HEK293 (cell line): ENCODE measurements around the gene ALKBH2.

Experiments
- CTCF ChIA-PET: fragments of 350-600 bp; formaldehyde crosslinking; extraction: SDS; loops from one replicate; lab custom pipeline; 2021; ENCODE audit warnings: antibody characterized with exemption; lab: Yijun Ruan, JAX
- POLR2A ChIA-PET: fragments of 300-600 bp; formaldehyde crosslinking; extraction: SDS; loops from one replicate; lab custom pipeline; 2020; ENCODE audit warnings: antibody characterized with exemption, inconsistent platforms; lab: Yijun Ruan, JAX
- H3K27ac ChIP-seq: fragments of 200-500 bp; sonication (Bioruptor generic); 2 replicates; pipeline ENCODE4 v1.5.1; 2014; ENCODE audit warnings: low read depth, low read length, control low read depth, inconsistent platforms; ENCODE audit errors: extremely low read depth
- H3K36me3 ChIP-seq, 2 experiments: fragments of 200-500 bp in 1 of 2; sonication (Bioruptor generic) in 1 of 2; 1 replicate in 1 of 2; 2 replicates in 1 of 2; pipeline ENCODE4 v1.5.1; 2014 to 2017; ENCODE audit warnings: inconsistent platforms in 2 of 2, low read length in 2 of 2; ENCODE audit not compliant: control insufficient read depth in 2 of 2, insufficient read depth in 1 of 2
- H3K4me1 ChIP-seq: fragments of 200-500 bp; sonication (Bioruptor generic); 2 replicates; pipeline ENCODE4 v1.5.1; 2014; ENCODE audit warnings: mild to moderate bottlenecking, low read length, inconsistent platforms; ENCODE audit not compliant: control insufficient read depth, insufficient read depth
- H3K4me3 ChIP-seq: 2 replicates; pipeline ENCODE4 v1.5.1; 2011; ENCODE audit warnings: low read depth, mild to moderate bottlenecking, control low read depth, low read length, moderate library complexity
- H3K9me3 ChIP-seq: fragments of 200-500 bp; sonication (Bioruptor generic); 2 replicates; pipeline ENCODE4 v1.5.1; 2014; ENCODE audit warnings: low read depth, low read length, inconsistent platforms; ENCODE audit not compliant: control insufficient read depth, insufficient read depth
- GLIS1 ChIP-seq: fragments of 450-650 bp; formaldehyde crosslinking; IDR thresholded peaks from 2 replicates; pipeline ENCODE4 v1.5.1; 2016; ENCODE audit warnings: missing biosample characterization, missing genetic modification characterization
- OSR2 ChIP-seq: fragments of 450-650 bp; formaldehyde crosslinking; IDR thresholded peaks from 2 replicates; pipeline ENCODE4 v1.5.1; 2016; ENCODE audit warnings: missing biosample characterization, missing genetic modification characterization
- PRDM6 ChIP-seq: fragments of 450-650 bp; formaldehyde crosslinking; IDR thresholded peaks from 2 replicates; pipeline ENCODE4 v1.5.1; 2017; ENCODE audit warnings: missing biosample characterization, missing genetic modification characterization
- REPIN1 ChIP-seq: fragments of 450-650 bp; formaldehyde crosslinking; IDR thresholded peaks from 2 replicates; pipeline ENCODE4 v1.5.1; 2017; ENCODE audit warnings: missing biosample characterization, missing genetic modification characterization, low read depth
- SCRT2 ChIP-seq: fragments of 450-650 bp; formaldehyde crosslinking; IDR thresholded peaks from 2 replicates; pipeline ENCODE4 v1.5.1; 2016; ENCODE audit warnings: missing biosample characterization, missing genetic modification characterization
- ZBTB20 ChIP-seq: fragments of 450-650 bp; formaldehyde crosslinking; IDR thresholded peaks from 2 replicates; pipeline ENCODE4 v1.5.1; 2016; ENCODE audit warnings: missing biosample characterization, missing genetic modification characterization
- ZBTB6 ChIP-seq: fragments of 450-650 bp; formaldehyde crosslinking; IDR thresholded peaks from 2 replicates; pipeline ENCODE4 v1.5.1; 2017; ENCODE audit warnings: missing biosample characterization, missing genetic modification characterization
- ZBTB7A ChIP-seq: fragments of 450-650 bp; formaldehyde crosslinking; IDR thresholded peaks from 2 replicates; pipeline ENCODE4 v1.5.1; 2016; ENCODE audit warnings: low read depth, missing biosample characterization, missing genetic modification characterization
- ZBTB8A ChIP-seq: fragments of 450-650 bp; formaldehyde crosslinking; IDR thresholded peaks from 2 replicates; pipeline ENCODE4 v1.5.1; 2016; ENCODE audit warnings: missing biosample characterization, missing genetic modification characterization
- ZNF10 ChIP-seq: fragments of 450-650 bp; formaldehyde crosslinking; IDR thresholded peaks from 2 replicates; pipeline ENCODE4 v1.5.1; 2017; ENCODE audit warnings: missing biosample characterization, missing genetic modification characterization
- ZNF138 ChIP-seq: fragments of 450-650 bp; formaldehyde crosslinking; IDR thresholded peaks from 2 replicates; pipeline ENCODE4 v1.5.1; 2016; ENCODE audit warnings: missing biosample characterization, missing genetic modification characterization, borderline replicate concordance
- ZNF211 ChIP-seq: fragments of 450-650 bp; formaldehyde crosslinking; IDR thresholded peaks from 2 replicates; pipeline ENCODE4 v1.5.1; 2016; ENCODE audit warnings: low read depth, missing biosample characterization, missing genetic modification characterization
- ZNF302 ChIP-seq: fragments of 450-650 bp; formaldehyde crosslinking; IDR thresholded peaks from 2 replicates; pipeline ENCODE4 v1.5.1; 2016; ENCODE audit warnings: missing biosample characterization, missing genetic modification characterization, low read depth
- ZNF423 ChIP-seq: fragments of 450-650 bp; formaldehyde crosslinking; IDR thresholded peaks from 2 replicates; pipeline ENCODE4 v1.5.1; 2016; ENCODE audit warnings: missing biosample characterization, missing genetic modification characterization
- ZNF624 ChIP-seq: fragments of 450-650 bp; formaldehyde crosslinking; IDR thresholded peaks from 2 replicates; pipeline ENCODE4 v1.5.1; 2017; ENCODE audit warnings: missing biosample characterization, missing genetic modification characterization
- ZNF777 ChIP-seq: fragments of 450-650 bp; formaldehyde crosslinking; IDR thresholded peaks from 2 replicates; pipeline ENCODE4 v1.5.1; 2017; ENCODE audit warnings: missing biosample characterization, missing genetic modification characterization, borderline replicate concordance

Gene ALKBH2

GRCh38 chr12:109097140-109097434 lies 3.8 kb upstream of the ALKBH2 start:
- H3K4me3 ChIP-seq: peak overlapping the region; percentile 73
- peaks cover 27 to 36% of the 10 kb centered on the region in 2 experiments; a peak in 2 of 3 replicates for H3K36me3 ChIP-seq
- H3K27ac ChIP-seq: peak overlapping the region; percentile 98; the same call in 1 of the 2 replicates
- no peaks in the 10 kb centered on the region for H3K9me3 ChIP-seq
- POLR2A ChIA-PET: interaction anchor here (0.6 to 2.3 kb wide), 4 partner anchors 9 to 289 kb away, joined by 3 to 15 read pairs (median 7); no protein-coding TSS in a partner anchor
- H3K4me1 ChIP-seq: peaks cover 3% of the 10 kb centered on the region; the same call in 1 of the 2 replicates
- CTCF ChIA-PET: no interaction called here
- TF ChIP-seq ZBTB8A (tag by site-specific recombination) (peak; percentile 87), ZNF302 (no peak), ZBTB7A (tag by site-specific recombination) (0 out of 2 replicates have a peak, but pooled peaks have one; percentile 15)

GRCh38 chr12:109092497-109093021 lies 713 bp downstream of the ALKBH2 start:
- H3K9me3 ChIP-seq: no peaks in the 10 kb centered on the region
- TF ChIP-seq PRDM6 (tag by site-specific recombination): no peak
- TF ChIP-seq OSR2 (tag by site-specific recombination): no peak
- no peak for TF ChIP-seq ZNF624
- TF ChIP-seq ZNF777 (tag by site-specific recombination): no peak
- no peak for TF ChIP-seq ZNF10 (tag by site-specific recombination)
- TF ChIP-seq REPIN1 (tag by site-specific recombination): no peak
- TF ChIP-seq ZNF423 (tag by site-specific recombination): no peak
- TF ChIP-seq ZBTB20 (tag by site-specific recombination): no peak
- H3K27ac ChIP-seq: no peak overlapping the region; the same call in 1 of the 2 replicates
- ChIA-PET CTCF (interaction anchor here (0.5 to 2.4 kb wide), 12 partner anchors 8 to 576 kb away, joined by 3 to 13 read pairs (median 4); no protein-coding TSS in a partner anchor), POLR2A (no interaction called here)
- peak overlapping the region; percentile 32; the same call in 1 of the 2 replicates for H3K4me3 ChIP-seq
- no peaks in the 10 kb centered on the region for H3K4me1 ChIP-seq
- H3K36me3 ChIP-seq: peaks cover 20 to 36% of the 10 kb centered on the region in 2 experiments

GRCh38 chr12:109089683-109090082 lies 3.6 kb downstream of the ALKBH2 start:
- no peak overlapping the region for H3K27ac ChIP-seq
- no peak overlapping the region for H3K4me3 ChIP-seq
- H3K9me3 ChIP-seq: no peaks in the 10 kb centered on the region
- H3K36me3 ChIP-seq: peaks cover 23 to 63% of the 10 kb centered on the region in 2 experiments
- ChIA-PET CTCF (interaction anchor here (0.7 kb wide), 1 partner anchor 948 kb away, joined by 3 read pairs; no protein-coding TSS in a partner anchor), POLR2A (no interaction called here)
- TF ChIP-seq ZBTB6 (tag by site-specific recombination) (peak; percentile 52), ZNF211 (no peak), SCRT2 (tag by site-specific recombination) (peak; percentile 84)
- H3K4me1 ChIP-seq: no peaks in the 10 kb centered on the region

GRCh38 chr12:109088818-109089217 lies 4.5 kb downstream of the ALKBH2 start:
- ChIA-PET POLR2A (interaction anchor here (1.6 kb wide), 1 partner anchor 9 kb away, joined by 5 read pairs; the partner anchor contains the start of gene UNG), CTCF (interaction anchor here (0.7 kb wide), 1 partner anchor 947 kb away, joined by 3 read pairs; no protein-coding TSS in a partner anchor)
- TF ChIP-seq GLIS1 (tag by site-specific recombination) (peak; percentile 69), ZNF138 (tag by site-specific recombination) (no peak)
- no peaks in the 10 kb centered on the region for H3K9me3 ChIP-seq
- no peak overlapping the region for H3K4me3 ChIP-seq
- no peak overlapping the region for H3K27ac ChIP-seq
- no peaks in the 10 kb centered on the region for H3K4me1 ChIP-seq
- H3K36me3 ChIP-seq: peaks cover 23 to 72% of the 10 kb centered on the region in 2 experiments
